Effector memory CD8-positive, alpha-beta T cell (primary cell): ENCODE measurements around the gene SULT1C4.
"Not testable (repeated sequence)": the region's sequence is repeated elsewhere in the genome, so short reads cannot be mapped to it uniquely, and the experiment has no call there.

ENCODE experiments used
- ATAC-seq: fragments of 150-1000 bp; cut with Tn5 transposase; replicated peaks from 2 replicates; pipeline ENCODE4 v1.10.0; 2021; ENCODE audit warnings: mild to moderate bottlenecking, moderate library complexity
- DNase-seq, 3 experiments: peaks; one replicate each; pipeline ENCODE4 v3.0.0; 2021
- H3K27ac Mint-ChIP-seq, 2 donors: one replicate each; pipeline ENCODE4 v1.8.0; 2022; ENCODE audit warnings: mild to moderate bottlenecking in 2 of 2, mixed read lengths in 2 of 2, moderate library complexity in 2 of 2
- H3K27me3 Mint-ChIP-seq, 2 donors: one replicate each; pipeline ENCODE4 v1.8.0; 2022; ENCODE audit warnings: mixed read lengths in 2 of 2
- H3K36me3 Mint-ChIP-seq: one replicate; pipeline ENCODE4 v1.8.0; 2022; ENCODE audit warnings: mild to moderate bottlenecking, moderate library complexity, mixed read lengths; ENCODE audit not compliant: insufficient read depth
- H3K4me1 Mint-ChIP-seq, 2 donors: one replicate each; pipeline ENCODE4 v1.8.0; 2022; ENCODE audit warnings: low read depth in 2 of 2, mixed read lengths in 2 of 2
- H3K4me3 Mint-ChIP-seq, 2 donors: one replicate each; pipeline ENCODE4 v1.8.0; 2022; ENCODE audit warnings: mild to moderate bottlenecking in 2 of 2, mixed read lengths in 2 of 2, moderate library complexity in 2 of 2
- H3K9me3 Mint-ChIP-seq, 2 donors: one replicate each; pipeline ENCODE4 v1.8.0; 2022; ENCODE audit warnings: mixed read lengths in 2 of 2
- total RNA-seq, 9 experiments: gene quantifications; one replicate each; lab custom pipeline; 2026; lab: John Stamatoyannopoulos, UW

The SULT1C4 gene
- 0 to 0.36 (median 0) reads per million in 9 experiments for total RNA-seq

- ATAC-seq (no peak), DNase-seq (no peak)
- Mint-ChIP-seq H3K36me3 (no peaks in the 10 kb centered on the region), H3K4me3 (no peak within 1 kb of the TSS), H3K27ac (no peak within 1 kb of the TSS), H3K4me1 (no peaks in the 10 kb centered on the region), H3K27me3 (peaks cover 6 to 59% of the 10 kb centered on the region in 2 donors), H3K9me3 (no peaks in the 10 kb centered on the region)
These were observed at the start of gene SULT1C4 for GRCh38 chr2:108377815-108378630. TSS of gene SULT1C4 (plus strand) at chr2:108377954. CDS start at chr2:108378338, 384 bp downstream.

- ATAC-seq, result no peak
- H3K27me3 Mint-ChIP-seq, result peaks cover 30 to 35% of the 10 kb centered on the region in 2 donors
These were observed 48.0 kb upstream of the SULT1C4 start for GRCh38 chr2:108329771-108330170.

DNA sequence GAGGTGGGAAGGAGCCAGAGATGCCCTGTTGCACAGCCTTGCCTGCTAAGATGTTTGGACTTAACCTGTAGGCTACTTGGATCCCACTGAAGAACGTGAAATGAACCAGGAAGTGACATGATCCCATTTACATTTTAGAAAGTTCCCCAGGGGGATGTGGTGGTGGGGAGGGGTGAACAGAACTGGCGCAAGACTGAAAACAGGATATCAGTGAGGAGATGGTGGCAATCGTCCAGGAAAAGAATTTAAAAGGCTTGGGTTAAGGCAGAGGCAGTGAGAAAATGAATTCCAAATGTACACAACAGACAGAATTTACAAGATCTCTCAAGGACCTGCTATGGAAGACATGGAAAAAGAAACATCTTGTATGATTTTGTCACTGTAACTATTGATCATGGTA is 46.8 kb upstream of the SULT1C4 start:
- no peak for DNase-seq
- Mint-ChIP-seq H3K9me3 (no peaks in the 10 kb centered on the region), H3K4me1 (no peaks in the 10 kb centered on the region), H3K27me3 (peaks cover 30 to 43% of the 10 kb centered on the region in 2 donors), H3K4me3 (no peak overlapping the region), H3K36me3 (no peaks in the 10 kb centered on the region), H3K27ac (no peak overlapping the region)
- ATAC-seq, result no peak

More at GRCh38 chr2:108329771-108330170, 48.0 kb upstream of the SULT1C4 start:
- H3K27ac Mint-ChIP-seq, result no peak overlapping the region
- H3K4me3 Mint-ChIP-seq, result no peak overlapping the region
- DNase-seq, result no peak
- no peaks in the 10 kb centered on the region for H3K4me1 Mint-ChIP-seq
- no peaks in the 10 kb centered on the region for H3K9me3 Mint-ChIP-seq
- no peaks in the 10 kb centered on the region for H3K36me3 Mint-ChIP-seq

DNA sequence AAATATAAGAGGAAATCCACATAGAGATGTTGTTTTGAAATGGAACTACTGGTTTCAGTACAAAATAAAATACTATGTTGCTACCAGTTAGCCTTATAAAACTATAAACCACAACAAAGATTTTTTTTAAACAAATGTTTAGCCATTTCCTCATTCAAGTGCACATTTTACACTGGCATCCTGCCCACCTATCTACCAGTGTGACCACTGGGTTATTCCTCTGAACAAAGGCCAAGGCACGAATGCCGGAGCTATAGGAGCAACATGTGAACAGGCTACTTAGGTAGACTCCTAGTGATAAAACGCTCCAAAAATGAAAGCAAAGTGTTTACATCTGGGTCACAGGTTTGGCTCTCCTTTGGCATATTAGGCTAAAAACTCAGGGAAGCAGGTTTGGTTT is 31.8 kb upstream of the SULT1C4 start:
- H3K4me3 Mint-ChIP-seq, result no peak overlapping the region
- H3K4me1 Mint-ChIP-seq, result no peaks in the 10 kb centered on the region
- H3K36me3 Mint-ChIP-seq, result peaks cover 4% of the 10 kb centered on the region
- H3K27me3 Mint-ChIP-seq, result peaks cover 20 to 31% of the 10 kb centered on the region in 2 donors
- DNase-seq (no peak), ATAC-seq (no peak)
- H3K27ac Mint-ChIP-seq, result no peak overlapping the region
- no peaks in the 10 kb centered on the region for H3K9me3 Mint-ChIP-seq

GRCh38 chr2:108346827-108347226 is 30.9 kb upstream of the SULT1C4 start:
- Mint-ChIP-seq H3K4me3 (no peak overlapping the region), H3K9me3 (no peaks in the 10 kb centered on the region), H3K27ac (no peak overlapping the region), H3K27me3 (peaks cover 20 to 31% of the 10 kb centered on the region in 2 donors), H3K4me1 (no peaks in the 10 kb centered on the region), H3K36me3 (peaks cover 4% of the 10 kb centered on the region)
- DNase-seq (no peak), ATAC-seq (no peak)

DNA sequence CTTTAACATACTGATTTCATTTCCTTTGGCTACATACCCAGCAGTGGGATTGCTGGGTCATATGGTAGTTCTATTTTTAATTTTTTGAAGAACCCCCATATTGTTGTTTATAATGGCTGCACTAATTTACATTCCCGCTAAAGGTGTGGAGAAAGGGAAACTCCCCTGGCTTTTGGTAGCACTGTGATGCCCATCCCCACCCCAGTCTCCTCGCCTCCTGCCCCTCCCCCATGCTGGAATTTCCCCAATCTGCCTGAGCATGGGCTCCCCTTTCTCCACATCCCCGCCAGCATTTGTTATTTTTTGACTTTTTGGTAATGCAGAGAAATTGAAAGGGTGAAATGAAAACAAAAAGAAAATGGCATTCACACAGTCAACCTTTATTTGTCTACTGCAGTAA is 30.0 kb upstream of the SULT1C4 start:
- DNase-seq (no peak), ATAC-seq (no peak)
- Mint-ChIP-seq H3K4me1 (no peaks in the 10 kb centered on the region), H3K4me3 (no peak overlapping the region), H3K27me3 (peaks cover 13 to 25% of the 10 kb centered on the region in 2 donors), H3K36me3 (peaks cover 4% of the 10 kb centered on the region), H3K9me3 (no peaks in the 10 kb centered on the region), H3K27ac (no peak overlapping the region)

- Mint-ChIP-seq H3K4me3 (no peak overlapping the region), H3K4me1 (no peaks in the 10 kb centered on the region), H3K9me3 (no peaks in the 10 kb centered on the region), H3K36me3 (no peaks in the 10 kb centered on the region), H3K27me3 (peaks cover 13% of the 10 kb centered on the region in 2 donors), H3K27ac (no peak overlapping the region)
- ATAC-seq (no peak), DNase-seq (no peak)
These were observed 28.8 kb upstream of the SULT1C4 start for GRCh38 chr2:108348816-108349570.

DNA sequence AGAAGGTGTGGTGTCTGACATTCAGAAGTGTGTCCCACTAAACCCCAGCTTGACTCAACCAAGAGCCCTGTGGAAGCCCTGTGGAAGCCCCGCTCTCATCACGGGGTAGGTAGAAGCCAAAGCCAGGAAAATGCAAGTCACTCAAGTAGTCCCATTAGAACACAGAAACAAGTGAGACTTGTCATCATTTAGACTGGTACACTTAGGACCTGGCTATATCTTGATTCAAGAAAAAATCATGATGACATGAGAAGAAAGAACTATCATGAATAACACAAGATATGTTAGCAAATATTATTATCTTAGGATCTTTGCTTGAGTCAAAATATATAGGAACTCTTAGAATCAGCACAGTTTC is 28.2 kb upstream of the SULT1C4 start:
- H3K4me3 Mint-ChIP-seq, result no peak overlapping the region
- ATAC-seq (no peak), DNase-seq (no peak)
- H3K9me3 Mint-ChIP-seq, result no peaks in the 10 kb centered on the region
- H3K27ac Mint-ChIP-seq, result no peak overlapping the region
- H3K27me3 Mint-ChIP-seq, result peaks cover 8 to 11% of the 10 kb centered on the region in 2 donors
- H3K4me1 Mint-ChIP-seq, result no peaks in the 10 kb centered on the region
- no peaks in the 10 kb centered on the region for H3K36me3 Mint-ChIP-seq

- H3K4me3 Mint-ChIP-seq, result no peak overlapping the region
- ATAC-seq (no peak), DNase-seq (no peak)
- H3K4me1 Mint-ChIP-seq, result no peaks in the 10 kb centered on the region
- no peaks in the 10 kb centered on the region for H3K36me3 Mint-ChIP-seq
- no peaks in the 10 kb centered on the region for H3K9me3 Mint-ChIP-seq
- H3K27me3 Mint-ChIP-seq, result peaks cover 8 to 11% of the 10 kb centered on the region in 2 donors
- H3K27ac Mint-ChIP-seq, result no peak overlapping the region
These were observed 25.9 kb upstream of the SULT1C4 start for GRCh38 chr2:108351889-108352288.

GRCh38 chr2:108354136-108354535 is 23.6 kb upstream of the SULT1C4 start:
- Mint-ChIP-seq H3K36me3 (no peaks in the 10 kb centered on the region), H3K27me3 (peaks cover 17 to 19% of the 10 kb centered on the region in 2 donors), H3K27ac (no peak overlapping the region), H3K4me3 (no peak overlapping the region), H3K9me3 (no peaks in the 10 kb centered on the region), H3K4me1 (no peaks in the 10 kb centered on the region)
- DNase-seq (no peak), ATAC-seq (no peak)

GRCh38 chr2:108355906-108356734 is 21.6 kb upstream of the SULT1C4 start:
- peaks cover 29 to 33% of the 10 kb centered on the region in 2 donors for H3K27me3 Mint-ChIP-seq
- no peaks in the 10 kb centered on the region for H3K9me3 Mint-ChIP-seq
- no peak for ATAC-seq
- H3K4me1 Mint-ChIP-seq, result no peaks in the 10 kb centered on the region
- no peak for DNase-seq
- H3K27ac Mint-ChIP-seq, result no peak overlapping the region
- no peak overlapping the region for H3K4me3 Mint-ChIP-seq
- H3K36me3 Mint-ChIP-seq, result no peaks in the 10 kb centered on the region

DNA sequence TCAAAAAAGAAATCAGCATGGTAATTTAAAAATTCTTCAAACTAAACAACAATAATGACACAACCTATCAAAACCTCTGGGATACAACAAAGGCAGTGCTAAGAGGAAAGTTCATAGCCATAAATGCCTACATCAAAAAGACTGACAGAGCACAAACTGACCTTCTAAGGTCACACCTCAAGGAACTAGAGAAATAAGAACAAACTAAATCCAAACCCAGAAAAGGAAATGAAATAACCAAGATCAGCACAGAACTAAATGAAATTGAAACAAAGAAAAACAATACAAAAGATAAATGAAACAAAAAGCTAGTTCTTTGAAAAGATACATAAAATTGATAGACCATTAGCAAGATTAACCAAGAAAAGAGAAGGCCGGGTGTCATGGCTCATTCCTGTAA is 18.4 kb upstream of the SULT1C4 start:
- not testable (repeated sequence) for ATAC-seq, H3K36me3 Mint-ChIP-seq, H3K4me3 Mint-ChIP-seq, H3K27ac Mint-ChIP-seq, DNase-seq, H3K9me3 Mint-ChIP-seq, H3K4me1 Mint-ChIP-seq
- H3K27me3 Mint-ChIP-seq, result peaks cover 49 to 51% of the 10 kb centered on the region in 2 donors

DNA sequence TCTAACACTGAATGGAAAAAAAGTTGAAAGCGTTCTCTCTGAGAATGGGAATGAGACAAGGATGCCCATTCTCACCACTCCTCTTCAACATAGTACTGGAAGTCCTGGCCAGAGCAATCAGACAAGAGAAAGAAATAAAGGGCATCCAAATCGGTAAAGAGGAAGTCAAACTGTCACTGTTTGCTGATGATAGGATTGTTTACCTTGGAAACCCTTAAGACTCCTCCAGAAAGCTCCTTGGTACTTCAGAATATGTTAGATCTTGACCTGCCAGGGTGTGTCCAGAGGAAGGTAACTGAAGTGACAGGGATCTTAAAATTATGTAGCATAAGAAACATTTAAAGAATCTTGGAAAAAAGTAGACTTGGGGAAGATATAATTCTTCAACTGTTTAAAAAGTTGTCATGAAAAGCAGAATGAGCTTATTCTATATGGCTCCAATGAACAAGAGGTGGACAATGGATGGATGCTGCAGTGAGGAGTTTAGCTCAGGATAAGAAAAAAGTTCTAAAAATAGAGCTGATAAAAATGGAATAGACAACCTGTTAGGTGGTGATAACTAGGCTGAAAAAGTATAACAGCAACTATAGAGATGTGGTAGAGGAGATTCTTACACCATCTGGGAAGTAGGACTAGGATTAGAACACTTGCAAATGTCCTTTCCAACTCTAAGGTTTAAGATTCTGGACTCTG is 16.8 kb upstream of the SULT1C4 start:
- no peak for DNase-seq
- Mint-ChIP-seq H3K4me1 (no peaks in the 10 kb centered on the region), H3K27ac (no peak overlapping the region), H3K36me3 (no peaks in the 10 kb centered on the region), H3K9me3 (no peaks in the 10 kb centered on the region), H3K4me3 (no peak overlapping the region), H3K27me3 (peaks cover 54 to 55% of the 10 kb centered on the region in 2 donors)
- ATAC-seq, result no peak
